Measurements from ENCODE around the gene FBXW2. TPM values are rescaled to one million over a fixed set of nuclear protein-coding genes. Genes with fewer than 3 reads are reported as not detected.

FBXW2 gene
- polyA plus RNA-seq, 1 of the 3 experiments (the other 2 are of a cell fraction) = 40.1 TPM

DNA sequence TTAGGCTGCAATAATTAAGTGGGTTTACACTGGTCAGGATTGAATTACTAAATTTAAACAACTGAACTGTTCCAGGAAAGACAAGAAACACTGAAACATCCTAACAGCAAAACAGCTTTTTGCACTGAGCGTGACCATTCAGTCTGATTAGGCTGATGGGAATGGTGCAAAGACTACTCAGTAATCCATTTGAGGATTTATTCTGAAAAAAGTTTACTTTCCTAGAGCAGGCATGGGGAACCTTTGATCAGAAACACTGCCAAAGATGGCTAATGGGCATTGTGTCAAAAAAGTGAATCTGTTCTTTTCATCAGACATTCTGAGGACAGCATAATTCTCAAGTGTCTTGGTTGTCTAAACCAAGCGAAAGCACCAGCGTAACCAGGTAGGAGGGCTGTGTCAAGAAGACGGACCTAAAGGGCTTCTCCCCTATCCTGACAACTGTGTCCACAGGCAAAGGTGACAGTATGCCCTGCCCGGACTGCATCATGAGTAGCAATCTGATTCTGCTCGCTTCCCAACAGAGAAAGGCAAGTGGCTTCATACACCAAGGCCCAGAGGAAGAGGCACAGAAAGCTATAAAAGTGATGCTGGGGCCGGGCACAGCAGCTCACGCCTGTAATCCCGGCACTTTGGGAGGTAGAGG is 33.3 kb downstream of the FBXW2 start:
- Histone ChIP-seq H3K9me2 (no peaks in the 10 kb centered on the region), H3K4me2 (no peak overlapping the region), H3K36me3 (replicated peaks in 1 of 2; ENCODE audit: control insufficient read depth in 1 of 2, insufficient read depth in 2 of 2, low read length in 1 of 2) (peaks cover 19 to 45% of the 10 kb centered on the region in 2 experiments), H3F3A (replicated peaks; ENCODE audit: insufficient read depth) (peaks cover 27% of the 10 kb centered on the region), H3K79me2 (ENCODE audit: insufficient read depth) (no peaks in the 10 kb centered on the region), H3K27me3 (ENCODE audit: insufficient read depth) (no peaks in the 10 kb centered on the region), H3K9me3 (no peaks in the 10 kb centered on the region), H4K20me1 (ENCODE audit: insufficient read depth) (no peaks in the 10 kb centered on the region), H3K4me3 (ENCODE audit: low read depth in 2 of 2, low read length in 1 of 2) (no peak overlapping the region), H3K27ac (ENCODE audit: low read depth in 2 of 2, low read length in 1 of 2) (no peak overlapping the region), H3K9ac (no peak overlapping the region), H2AFZ (ENCODE audit: low read depth) (no peak overlapping the region), H3K4me1 (ENCODE audit: control insufficient read depth in 1 of 2, insufficient read depth in 2 of 2, low read depth in 1 of 2, low read length in 1 of 2) (peaks cover 0 to 8% of the 10 kb centered on the region in 2 experiments; a peak in 1 of 4 replicates)
- POLR2A ChIA-PET = no interaction called here
- TF ChIP-seq RAD21 (IDR thresholded peaks at IDR 0.05; ENCODE audit: low read length) (no peak), POLR2AphosphoS5 (IDR thresholded peaks at IDR 0.05; ENCODE audit: low read depth, low read length) (no peak)
- CTCF ChIA-PET = interaction anchor here (0.8 to 1.6 kb wide), 5 partner anchors 9 to 362 kb away, joined by 3 to 5 read pairs (median 4); no protein-coding TSS in a partner anchor
- WGBS (ENCODE audit: low lambda C conversion rate) = 95% methylated on average over 9 of the region's 9 CpGs
- DNase-seq = no peak

- Histone ChIP-seq H3K36me3 (replicated peaks in 1 of 2; ENCODE audit: control insufficient read depth in 1 of 2, insufficient read depth in 2 of 2, low read length in 1 of 2) (peaks cover 9 to 33% of the 10 kb centered on the region in 2 experiments), H3K4me1 (ENCODE audit: control insufficient read depth in 1 of 2, insufficient read depth in 2 of 2, low read depth in 1 of 2, low read length in 1 of 2) (peaks cover 0 to 8% of the 10 kb centered on the region in 2 experiments; a peak in 1 of 4 replicates), H3K9me2 (no peaks in the 10 kb centered on the region), H3K9me3 (no peaks in the 10 kb centered on the region), H3K4me3 (ENCODE audit: low read depth in 2 of 2, low read length in 1 of 2) (no peak overlapping the region), H3F3A (replicated peaks; ENCODE audit: insufficient read depth) (peaks cover 27% of the 10 kb centered on the region), H3K9ac (no peak overlapping the region), H3K4me2 (no peak overlapping the region), H3K79me2 (ENCODE audit: insufficient read depth) (no peaks in the 10 kb centered on the region), H3K27me3 (ENCODE audit: insufficient read depth) (no peaks in the 10 kb centered on the region), H4K20me1 (ENCODE audit: insufficient read depth) (no peaks in the 10 kb centered on the region), H2AFZ (ENCODE audit: low read depth) (no peak overlapping the region), H3K27ac (ENCODE audit: low read depth in 2 of 2, low read length in 1 of 2) (no peak overlapping the region)
- 92% methylated on average over 3 of the region's 3 CpGs for WGBS (ENCODE audit: low lambda C conversion rate)
- no peak for DNase-seq
- ChIA-PET POLR2A (no interaction called here), CTCF (interaction anchor here (1.3 to 1.6 kb wide), 4 partner anchors 10 to 364 kb away, joined by 3 to 7 read pairs (median 4); no protein-coding TSS in a partner anchor)
- TF ChIP-seq FOXM1 (IDR thresholded peaks at IDR 0.05; ENCODE audit: low read depth) (no peak), SIN3A (IDR thresholded peaks at IDR 0.05; ENCODE audit: borderline replicate concordance, low read depth, low read length) (no peak), GABPA (IDR thresholded peaks at IDR 0.05; ENCODE audit: low read depth) (no peak), YY1 (IDR thresholded peaks at IDR 0.05; ENCODE audit: low read depth) (no peak), PBX3 (IDR thresholded peaks at IDR 0.05) (no peak), TEAD4 (IDR thresholded peaks at IDR 0.05; ENCODE audit: borderline replicate concordance, insufficient read depth) (no peak)
These were observed 34.7 kb downstream of the FBXW2 start for GRCh38 chr9:120758544-120758943.
